ENCODE data around the gene ACTG2.
A peak's percentile ranks its signal among the peaks of the same experiment; 100 is the strongest.

ACTG2 gene

GRCh38 chr2:73915437-73915993 lies 22.7 kb downstream of the ACTG2 start:
- DNase-seq = no peak

DNA sequence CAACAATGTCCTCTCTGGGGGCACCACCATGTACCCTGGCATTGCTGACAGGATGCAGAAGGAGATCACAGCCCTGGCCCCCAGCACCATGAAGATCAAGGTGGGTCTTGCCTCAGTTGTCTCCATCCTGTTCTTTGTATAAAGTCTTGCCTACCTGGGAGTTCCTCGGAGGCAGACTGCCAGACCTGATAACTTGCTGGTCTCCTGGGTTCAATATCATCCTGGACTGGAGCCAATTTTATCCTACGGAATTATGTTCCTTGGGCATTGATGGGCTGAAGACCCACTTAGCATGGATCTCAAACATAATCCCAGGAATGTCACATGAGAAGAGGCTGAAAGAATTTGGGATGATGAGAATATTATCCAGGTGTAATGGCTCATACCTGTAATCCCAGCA lies 23.9 kb downstream of the ACTG2 start:
- DNase-seq = no peak

- DNase-seq = no peak
These were observed 24.5 kb downstream of the ACTG2 start for GRCh38 chr2:73917296-73917695.

DNA sequence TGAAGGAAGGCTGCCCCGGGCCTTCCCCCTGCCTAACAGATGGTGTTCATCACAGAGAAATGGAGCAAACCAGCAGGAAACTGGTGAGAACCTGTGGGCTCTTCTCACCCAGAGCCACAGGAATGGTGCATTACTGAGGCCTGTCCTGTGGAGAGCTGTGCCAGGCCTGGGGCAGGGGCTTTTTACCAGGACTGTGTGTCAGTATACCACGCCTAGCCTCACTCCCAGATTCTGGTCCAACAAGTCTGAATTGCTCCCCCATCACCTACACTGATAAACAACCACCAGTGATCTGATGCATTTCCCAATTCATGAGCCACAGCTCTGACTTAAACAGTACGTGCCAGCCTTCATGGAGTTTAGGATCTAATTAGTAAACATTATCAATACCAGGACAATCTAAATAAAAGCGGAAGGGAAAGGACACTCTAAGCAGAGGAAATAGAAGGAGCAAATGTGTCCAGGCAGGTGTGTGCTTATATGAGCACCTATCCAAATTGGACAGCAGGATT lies 24.9 kb downstream of the ACTG2 start:
- DNase-seq = no peak

DNA sequence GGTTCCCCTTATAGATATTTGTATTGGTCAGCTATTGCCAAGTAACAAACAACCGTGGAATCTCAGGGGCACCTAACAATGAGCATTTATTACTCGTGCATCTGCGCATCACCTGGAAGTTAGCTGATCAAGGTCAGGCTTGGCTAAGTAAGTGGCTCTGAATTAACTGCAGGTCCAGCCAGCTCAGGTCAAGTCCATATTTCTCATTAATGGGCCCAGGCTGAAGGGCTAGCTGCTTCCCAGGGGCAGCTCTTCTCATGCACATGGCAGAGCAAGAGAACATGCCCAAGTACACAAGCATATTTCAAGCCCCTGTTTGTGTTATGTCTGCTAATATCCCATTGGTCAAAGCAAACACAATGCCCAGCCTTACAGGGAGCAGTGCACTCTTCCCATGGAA lies 26.0 kb downstream of the ACTG2 start:
- DNase-seq = no peak

- DNase-seq = no peak
These were observed 26.9 kb downstream of the ACTG2 start for GRCh38 chr2:73919596-73920228.

DNA sequence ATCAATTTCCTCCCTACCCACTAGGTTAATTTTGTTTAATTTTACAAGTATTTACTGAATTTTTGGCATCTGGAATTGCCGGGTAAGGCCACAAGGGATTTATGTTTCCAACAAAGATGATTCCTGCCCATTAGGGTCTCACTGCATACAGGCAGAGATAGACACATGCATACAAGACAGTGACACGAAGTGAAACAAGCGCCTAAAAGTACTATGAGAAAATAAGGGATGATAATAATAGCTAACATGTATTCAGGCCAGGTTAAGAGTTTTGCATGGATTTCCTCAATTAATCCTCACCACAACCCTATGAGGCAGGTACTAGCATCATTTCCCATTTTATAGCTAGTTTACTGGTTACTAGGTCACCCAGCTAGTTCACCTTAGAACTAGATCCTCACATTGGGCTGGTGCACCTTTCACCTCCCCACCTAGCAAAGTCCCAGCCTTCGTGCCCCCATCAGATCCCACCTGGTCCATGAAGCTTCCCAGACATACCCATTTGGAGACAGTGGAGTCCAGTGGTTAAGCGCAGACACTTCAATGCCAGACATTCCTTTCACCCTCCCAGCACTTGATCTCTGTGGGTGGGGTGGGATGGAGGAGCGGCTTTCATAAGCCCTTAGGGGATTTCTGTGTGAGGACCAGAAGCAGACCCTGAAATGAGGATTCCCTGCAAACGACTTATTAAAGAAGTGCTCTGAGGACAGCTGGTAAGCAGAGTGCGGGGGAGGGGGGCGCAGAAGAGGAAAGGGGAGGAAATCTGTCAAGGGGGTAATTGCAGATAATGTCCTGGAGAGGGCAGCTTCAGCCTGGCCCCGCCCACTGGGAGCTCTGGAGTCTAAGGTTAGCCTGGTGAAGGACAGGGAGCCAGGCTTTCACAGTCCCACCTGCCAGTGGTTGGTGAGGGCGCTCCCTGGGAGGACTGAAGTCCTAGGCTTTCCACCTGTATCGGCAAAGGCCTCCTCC lies 28.1 kb downstream of the ACTG2 start:
- DNase-seq = peak; percentile 30

DNA sequence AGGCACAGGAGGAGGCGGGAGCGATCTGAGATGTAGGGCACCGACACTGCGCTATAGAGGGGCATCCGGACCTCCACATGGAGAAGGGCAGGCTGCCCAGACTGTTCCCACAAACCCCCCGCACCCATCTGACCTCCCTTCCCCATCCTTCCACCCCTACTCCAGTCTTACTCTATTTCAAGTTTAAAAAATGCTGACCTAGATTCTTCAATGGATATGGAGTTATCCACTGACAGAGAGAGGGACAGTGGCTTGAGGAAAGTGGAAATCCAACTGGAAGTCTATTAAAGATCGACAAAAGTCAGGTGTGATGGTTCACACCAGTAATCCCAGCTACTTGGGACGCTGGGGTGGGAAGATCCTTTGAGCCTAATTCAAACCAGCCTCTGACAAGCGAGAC lies 28.8 kb downstream of the ACTG2 start:
- no peak for DNase-seq

- no peak for DNase-seq
These were observed 29.9 kb downstream of the ACTG2 start for GRCh38 chr2:73922681-73923080.

DNA sequence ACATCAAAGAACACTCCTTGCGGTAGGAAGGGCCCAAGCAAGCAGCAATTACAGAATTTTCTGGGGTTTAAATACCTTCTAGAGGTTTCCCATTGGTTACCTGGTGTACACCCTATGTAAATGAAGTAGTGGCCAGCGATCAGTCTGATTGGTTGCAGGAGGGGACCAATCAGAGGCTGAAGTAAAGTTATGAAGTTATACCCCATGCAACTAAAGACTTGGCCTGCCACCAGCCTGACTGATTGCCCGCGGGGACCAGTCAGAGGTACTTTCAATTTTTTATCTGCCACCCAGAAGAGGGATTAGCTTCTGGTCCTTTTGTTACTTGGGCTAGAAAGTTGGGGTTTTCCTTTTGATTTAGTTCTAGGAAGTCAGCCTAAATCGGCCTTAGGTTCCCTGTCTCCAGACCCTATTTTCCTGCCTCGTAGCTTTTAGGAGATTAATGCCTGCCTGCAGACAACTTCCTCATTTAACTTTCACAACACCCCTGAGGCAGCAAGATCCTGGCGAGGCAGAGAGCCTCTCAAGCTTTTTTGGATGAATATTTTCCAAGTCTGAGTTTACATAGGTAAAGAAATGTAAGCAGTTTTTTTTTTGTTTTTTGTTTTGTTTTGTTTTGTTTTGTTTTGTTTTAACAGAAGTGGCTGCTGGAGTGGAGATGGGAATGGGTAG lies 32.4 kb downstream of the ACTG2 start:
- DNase-seq = no peak

- no peak for DNase-seq
These were observed 33.2 kb downstream of the ACTG2 start for GRCh38 chr2:73925853-73926492.

DNA sequence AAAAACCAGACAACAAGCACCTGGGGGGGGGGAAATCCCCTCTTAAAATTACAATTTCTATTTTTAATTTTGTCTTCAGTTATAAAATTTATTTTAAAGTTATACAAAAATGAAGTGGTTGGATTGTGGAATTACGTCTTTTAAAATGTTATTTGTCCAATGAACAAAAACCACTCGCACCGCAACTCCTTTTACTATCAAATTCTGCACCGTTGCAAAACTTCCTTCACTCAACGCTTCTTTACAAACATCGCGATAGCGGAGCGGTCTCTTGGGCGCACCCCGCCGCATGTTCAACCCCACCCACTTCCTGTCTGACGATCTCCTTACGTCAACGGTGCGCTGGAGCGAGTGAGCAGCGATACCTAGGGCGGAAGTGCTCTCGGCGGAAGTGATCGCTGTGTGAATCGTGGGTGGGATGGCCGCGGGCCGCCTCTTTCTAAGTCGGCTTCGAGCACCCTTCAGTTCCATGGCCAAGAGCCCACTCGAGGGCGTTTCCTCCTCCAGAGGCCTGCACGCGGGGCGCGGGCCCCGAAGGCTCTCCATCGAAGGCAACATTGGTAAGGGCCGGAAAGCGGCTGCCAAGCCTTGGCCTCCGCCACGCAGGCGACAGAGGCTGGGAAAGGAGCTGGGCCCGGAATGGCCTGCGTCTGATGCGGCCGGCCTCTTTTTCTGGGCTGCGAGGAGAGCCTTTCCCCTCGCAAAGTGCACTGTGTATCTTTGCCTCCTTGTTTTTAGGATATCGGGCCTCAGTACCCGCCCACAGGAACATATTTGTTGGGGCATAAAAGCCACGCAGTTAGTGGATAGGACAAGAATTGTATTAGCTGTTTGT lies 33.9 kb downstream of the ACTG2 start, which contains the start of gene DGUOK:
Gene DGUOK, plus strand, starts transcription at position 388 of the 835 bp plus-strand sequence. Its CDS starts 31 bp downstream, at position 419.
- DNase-seq = peak; percentile 98

DNA sequence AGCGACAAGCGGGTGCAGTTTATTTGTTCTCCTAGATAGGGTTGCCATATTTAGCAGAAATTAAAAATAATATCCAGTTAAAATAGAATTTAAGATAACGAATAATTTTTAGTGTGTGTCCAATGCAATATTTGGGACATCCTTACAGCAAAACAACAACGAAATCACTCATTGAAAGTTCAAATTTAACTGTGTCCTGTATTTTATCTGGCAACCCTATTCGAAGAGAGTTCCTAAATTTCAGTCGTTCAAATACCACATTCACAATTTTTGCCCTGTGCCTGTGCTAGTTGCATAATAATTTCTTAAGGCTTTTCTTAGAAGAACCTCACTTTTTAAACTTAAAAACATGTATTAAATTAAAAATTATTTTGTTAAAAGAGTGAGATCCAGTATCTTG lies 34.5 kb downstream of the ACTG2 start:
- DNase-seq = no peak

- no peak for DNase-seq
These were observed 36.1 kb downstream of the ACTG2 start for GRCh38 chr2:73928963-73929347.

DNA sequence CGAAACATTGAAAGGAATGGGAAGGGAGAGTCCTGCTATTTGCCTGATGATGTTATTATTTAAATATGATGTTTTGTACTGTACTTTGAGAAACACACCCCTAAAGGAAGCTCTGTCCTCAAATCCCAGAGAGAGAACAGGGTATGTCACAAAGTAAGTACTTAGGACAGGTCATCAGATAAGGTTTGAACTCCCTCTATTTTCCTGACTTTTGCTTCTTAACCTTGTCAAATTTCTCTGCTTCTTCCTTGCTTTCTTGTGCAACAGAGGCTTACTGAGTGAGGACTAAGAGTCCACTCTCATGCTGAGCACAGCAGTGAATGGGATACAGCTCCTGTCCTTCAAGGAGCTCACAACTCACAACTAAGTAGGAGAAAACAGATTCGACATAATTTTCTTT lies 37.6 kb downstream of the ACTG2 start:
- no peak for DNase-seq

GRCh38 chr2:73931531-73932500 lies 39.0 kb downstream of the ACTG2 start:
- DNase-seq = no peak

GRCh38 chr2:73933194-73933593 lies 40.4 kb downstream of the ACTG2 start:
- DNase-seq = no peak

DNA sequence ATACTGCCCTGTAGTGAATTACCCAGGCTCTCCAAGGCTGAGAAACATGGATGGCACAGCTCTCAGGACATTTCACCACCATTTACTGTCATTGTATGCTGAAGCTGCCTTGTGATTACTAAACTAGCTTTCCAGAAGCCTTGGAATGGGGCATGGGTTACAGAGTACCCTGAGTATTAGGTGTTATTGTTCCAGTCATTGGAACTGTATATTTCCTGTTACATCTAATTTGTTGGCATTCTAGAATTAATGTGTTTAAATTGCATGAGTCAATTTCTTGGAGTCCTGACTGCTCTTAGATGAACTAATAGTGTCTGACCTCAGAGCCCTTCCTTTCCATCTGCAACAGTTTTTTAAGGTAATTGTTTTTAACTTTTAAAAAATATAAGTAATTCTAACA lies 42.8 kb downstream of the ACTG2 start:
- DNase-seq = no peak

DNA sequence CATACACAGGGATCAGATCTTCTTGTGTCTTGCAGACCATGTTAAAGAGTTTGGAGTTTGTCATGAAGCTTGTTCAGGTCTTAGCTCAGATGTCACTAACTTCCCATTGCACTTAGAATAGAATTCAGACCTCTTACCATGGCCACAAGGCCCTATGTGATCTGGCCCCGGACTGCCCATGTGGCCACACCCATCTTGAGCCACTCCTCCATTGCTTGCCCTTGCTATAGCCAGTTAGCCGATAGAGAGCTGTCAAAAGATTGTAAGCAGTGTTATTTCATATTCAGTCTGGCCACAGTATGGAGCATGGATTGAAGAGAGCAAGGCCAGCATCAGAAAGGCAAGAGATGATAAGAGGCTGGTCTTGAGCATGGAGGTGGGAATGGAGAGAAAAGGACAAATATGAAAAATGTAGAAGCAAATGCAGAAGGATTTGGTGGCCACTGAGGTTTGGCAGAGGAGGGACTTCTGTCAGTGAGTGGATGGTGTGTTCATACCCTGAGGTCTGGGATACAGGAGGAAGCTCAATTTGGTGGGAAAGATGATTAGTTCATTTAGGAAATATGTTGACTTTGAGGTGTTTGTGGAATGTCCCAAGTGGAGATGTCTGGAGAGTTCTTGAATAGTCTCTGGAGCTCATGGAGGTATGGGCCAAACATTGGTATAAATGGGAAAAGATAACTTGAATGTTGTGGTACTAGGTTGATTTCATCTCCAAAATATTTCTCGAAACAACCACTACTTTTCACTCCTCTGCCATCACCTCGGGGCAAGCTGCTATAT lies 44.5 kb downstream of the ACTG2 start:
- no peak for DNase-seq

DNA sequence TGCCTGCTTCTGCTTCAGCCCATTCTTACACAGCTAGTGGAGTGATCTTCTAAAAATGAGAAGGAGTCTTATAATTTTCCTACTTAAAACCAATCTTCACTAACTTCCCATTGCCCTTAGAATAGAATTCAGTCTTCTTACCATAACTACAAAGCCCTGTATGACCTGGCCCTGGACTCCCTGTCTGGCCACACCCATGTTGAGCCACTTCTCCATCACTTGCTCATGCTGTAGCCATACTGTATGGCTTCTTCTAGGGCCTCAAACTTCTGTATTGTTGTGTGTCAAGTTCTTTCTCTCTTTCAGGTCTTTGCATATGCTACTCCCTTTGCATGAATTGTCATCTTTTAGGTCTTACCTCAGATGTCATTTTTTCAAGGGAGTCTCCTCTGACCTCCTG lies 45.1 kb downstream of the ACTG2 start:
- no peak for DNase-seq

Data from CD4-positive, alpha-beta T cell treated with Interleukin-15 for 1 hour (primary cell).